Neural crest cell (in vitro differentiated cells): ENCODE measurements around the gene SNED1. TPM values are rescaled to one million over a fixed set of nuclear protein-coding genes. Genes with fewer than 3 reads are reported as not detected.

Experiments used
- DNase-seq: peaks from one replicate; pipeline ENCODE4 v3.0.0; 2021; ENCODE audit warnings: low read depth, mixed read lengths, low spot score
- H3K27ac Mint-ChIP-seq: one replicate; pipeline ENCODE4 v1.8.0; 2021; ENCODE audit warnings: mild to moderate bottlenecking, mixed read lengths; ENCODE audit not compliant: unreplicated experiment
- H3K27me3 Mint-ChIP-seq: 2 replicates; pipeline ENCODE4 v1.8.0; 2021; ENCODE audit warnings: low read depth, mild to moderate bottlenecking, mixed read lengths
- H3K36me3 Mint-ChIP-seq: 2 replicates; pipeline ENCODE4 v1.8.0; 2021; ENCODE audit warnings: low read depth, mild to moderate bottlenecking, mixed read lengths
- H3K4me1 Mint-ChIP-seq: 2 replicates; pipeline ENCODE4 v1.8.0; 2021; ENCODE audit warnings: mixed read lengths
- H3K4me3 Mint-ChIP-seq: one replicate; pipeline ENCODE4 v1.8.0; 2021; ENCODE audit warnings: mild to moderate bottlenecking, mixed read lengths
- H3K9me3 Mint-ChIP-seq: 2 replicates; pipeline ENCODE4 v1.8.0; 2021; ENCODE audit warnings: mixed read lengths
- CTCF ChIP-seq: fragments of 200-600 bp; sonication (generic); conservative IDR thresholded peaks from 2 replicates; pipeline ENCODE4 v1.5.0; 2021; ENCODE audit warnings: antibody characterized with exemption, mild to moderate bottlenecking
- total RNA-seq: library from RNA; stranded (reverse); gene quantifications from 2 replicates; pipeline ENCODE4 v1.2.1, GENCODE V29; 2021

SNED1 gene
- total RNA-seq, 1 donor from 2014 or later: 0.30 TPM

DNA sequence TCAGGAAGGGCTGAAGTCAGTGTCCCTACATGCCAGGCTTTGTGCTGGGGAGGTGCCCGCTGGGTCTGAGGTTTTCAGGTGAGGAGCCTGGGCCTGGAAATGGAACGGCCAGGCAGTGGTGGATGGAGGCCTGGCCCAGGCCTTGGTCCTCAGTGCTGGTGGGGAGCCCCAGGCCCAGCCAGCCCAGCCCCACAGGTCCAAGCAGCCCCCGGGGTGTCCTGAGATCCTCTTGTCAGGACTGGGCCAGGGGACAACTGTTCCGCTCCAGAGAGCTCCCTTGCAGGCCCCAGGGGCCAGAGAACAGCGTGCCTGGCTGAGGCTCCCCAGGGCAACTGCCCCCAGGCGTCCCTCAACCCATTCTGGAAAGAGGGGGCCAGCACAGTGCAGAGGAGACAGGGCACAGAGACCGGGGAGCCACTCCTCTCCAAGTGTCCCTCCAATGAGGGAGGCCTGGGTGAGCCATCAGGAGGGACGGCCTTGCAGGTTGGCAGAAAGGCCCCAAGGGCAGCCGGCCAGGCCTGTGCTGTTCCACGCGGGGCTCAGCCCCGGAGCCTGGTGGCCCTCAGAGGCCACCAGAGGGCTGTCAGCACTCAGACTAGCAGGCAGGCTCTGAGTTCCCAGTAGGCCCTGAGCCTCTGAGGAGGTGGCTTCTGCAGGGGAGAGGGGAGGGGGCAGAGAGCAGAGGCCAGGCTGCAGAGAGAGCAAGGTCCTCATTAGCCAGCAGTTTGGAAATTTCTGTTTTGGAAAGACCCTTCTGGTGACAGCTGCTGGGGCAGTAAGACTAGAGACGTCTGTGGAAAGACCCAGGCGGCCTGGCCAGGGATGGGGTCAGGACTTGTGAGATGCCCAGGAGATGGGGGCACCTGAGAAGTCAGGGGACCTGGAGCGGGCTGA is 29.4 kb upstream of the SNED1 start:
- Mint-ChIP-seq H3K4me3 (no peak overlapping the region), H3K4me1 (peaks cover 8% of the 10 kb centered on the region), H3K27me3 (peaks cover 10% of the 10 kb centered on the region), H3K27ac (no peak overlapping the region), H3K9me3 (peaks cover 3% of the 10 kb centered on the region), H3K36me3 (no peaks in the 10 kb centered on the region)
- no peak for TF ChIP-seq CTCF
- DNase-seq: no peak

GRCh38 chr2:240970104-240970503 is 28.3 kb upstream of the SNED1 start:
- Mint-ChIP-seq H3K36me3 (no peaks in the 10 kb centered on the region), H3K4me1 (peaks cover 9% of the 10 kb centered on the region), H3K27ac (no peak overlapping the region), H3K27me3 (peaks cover 16% of the 10 kb centered on the region), H3K4me3 (no peak overlapping the region), H3K9me3 (peaks cover 3% of the 10 kb centered on the region)
- no peak for TF ChIP-seq CTCF
- no peak for DNase-seq

DNA sequence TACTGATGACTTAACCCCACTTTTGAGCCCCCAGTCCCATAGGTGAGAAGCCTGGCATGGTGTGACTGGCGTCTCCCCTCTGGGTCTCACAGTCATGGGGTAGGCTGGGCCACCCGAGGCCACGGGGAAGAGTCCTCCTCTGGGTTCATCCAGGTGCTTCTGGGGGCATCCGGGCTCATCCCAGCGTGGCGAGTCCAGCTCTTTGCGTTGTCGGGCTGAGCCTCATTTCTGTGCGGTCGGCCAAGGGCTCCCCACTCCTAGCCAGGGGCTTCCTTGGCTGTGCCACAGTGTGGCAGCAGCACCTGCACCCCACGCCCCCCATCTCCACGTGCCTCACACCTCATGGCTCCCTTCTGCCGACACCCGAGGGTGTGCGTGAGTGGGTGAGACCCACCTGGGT is 27.6 kb upstream of the SNED1 start:
- H3K36me3 Mint-ChIP-seq: no peaks in the 10 kb centered on the region

GRCh38 chr2:240972201-240972600 is 26.2 kb upstream of the SNED1 start:
- DNase-seq: no peak
- H3K27me3 Mint-ChIP-seq: peaks cover 21% of the 10 kb centered on the region
- no peak overlapping the region for H3K27ac Mint-ChIP-seq

More for the DNA sequence above, 27.6 kb upstream of the SNED1 start:
- TF ChIP-seq CTCF: no peak
- Mint-ChIP-seq H3K27ac (no peak overlapping the region), H3K27me3 (peaks cover 21% of the 10 kb centered on the region), H3K4me3 (no peak overlapping the region), H3K9me3 (peaks cover 3% of the 10 kb centered on the region), H3K4me1 (peaks cover 9% of the 10 kb centered on the region)
- DNase-seq: no peak

More at GRCh38 chr2:240972201-240972600, 26.2 kb upstream of the SNED1 start:
- H3K4me1 Mint-ChIP-seq: peaks cover 9% of the 10 kb centered on the region
- H3K36me3 Mint-ChIP-seq: no peaks in the 10 kb centered on the region
- H3K9me3 Mint-ChIP-seq: peaks cover 3% of the 10 kb centered on the region
- no peak overlapping the region for H3K4me3 Mint-ChIP-seq
- no peak for TF ChIP-seq CTCF
